Colonic mucosa (tissue), 4 donors: ENCODE measurements around the gene INPP4A. TPM values are rescaled to one million over a fixed set of nuclear protein-coding genes. Genes with fewer than 3 reads are reported as not detected.

Source experiments
- DNase-seq: peaks from one replicate; pipeline ENCODE4 v3.0.0-alpha.2; 2020
- H3K27ac ChIP-seq: fragments of 200-600 bp; one replicate; pipeline ENCODE4 v1.8.0; 2021
- H3K27me3 ChIP-seq: fragments of 200-600 bp; one replicate; pipeline ENCODE4 v1.8.0; 2021
- H3K36me3 ChIP-seq: fragments of 200-600 bp; one replicate; pipeline ENCODE4 v1.8.0; 2021
- H3K4me1 ChIP-seq: fragments of 200-600 bp; one replicate; pipeline ENCODE4 v1.8.0; 2021; ENCODE audit warnings: mild to moderate bottlenecking
- H3K4me3 ChIP-seq: fragments of 200-600 bp; one replicate; pipeline ENCODE4 v1.8.0; 2021
- H3K9ac ChIP-seq, 2 donors: one replicate each; pipeline ENCODE4 v1.7.0; 2013; ENCODE audit warnings: control low read depth in 2 of 2, low read depth in 2 of 2, low read length in 2 of 2
- H3K9me3 ChIP-seq: fragments of 200-600 bp; one replicate; pipeline ENCODE4 v1.8.0; 2021
- intact Hi-C: fragments of 100-400 bp; cut with DNase I; formaldehyde crosslinking; loops from one replicate; pipeline ENCODE4 v1.14.1; 2022
- total RNA-seq, 2 donors: library from RNA; stranded (reverse); fragmentation: NEBNext Ultra II Directional in 1 of 2; extraction: Animal tissue kit (Norgen Biotek cat#: 25700) in 1 of 2; gene quantifications; one replicate each; pipeline ENCODE4 v1.2.1, GENCODE V29; 2021
- TF ChIP-seq, protein P1 (sequence below): fragments of 200-600 bp; IDR thresholded peaks from one replicate; pipeline ENCODE4 v1.8.0; 2022; ENCODE audit warnings: antibody characterized with exemption, mild to moderate bottlenecking
- donor health status: healthy.
- donor health status: DM: no; HTN: no; CAD: no.
- donor health status: DM: no; HTN: no; CAD: no.

The INPP4A gene
- total RNA-seq, 2 donors from 2014 or later: 11.5 to 17.9 TPM

GRCh38 chr2:98448441-98449145 lies 3.9 kb downstream of the INPP4A start:
- H3K4me3 ChIP-seq: no peak overlapping the region
- H3K4me1 ChIP-seq: no peaks in the 10 kb centered on the region
- no peaks in the 10 kb centered on the region for H3K9me3 ChIP-seq
- intact Hi-C loops: loop anchor here (10.0 kb wide), 1 partner anchor 116 kb away; no protein-coding TSS in a partner anchor
- H3K27ac ChIP-seq: no peak overlapping the region
- H3K36me3 ChIP-seq: no peaks in the 10 kb centered on the region
- TF ChIP-seq, protein P1, sequence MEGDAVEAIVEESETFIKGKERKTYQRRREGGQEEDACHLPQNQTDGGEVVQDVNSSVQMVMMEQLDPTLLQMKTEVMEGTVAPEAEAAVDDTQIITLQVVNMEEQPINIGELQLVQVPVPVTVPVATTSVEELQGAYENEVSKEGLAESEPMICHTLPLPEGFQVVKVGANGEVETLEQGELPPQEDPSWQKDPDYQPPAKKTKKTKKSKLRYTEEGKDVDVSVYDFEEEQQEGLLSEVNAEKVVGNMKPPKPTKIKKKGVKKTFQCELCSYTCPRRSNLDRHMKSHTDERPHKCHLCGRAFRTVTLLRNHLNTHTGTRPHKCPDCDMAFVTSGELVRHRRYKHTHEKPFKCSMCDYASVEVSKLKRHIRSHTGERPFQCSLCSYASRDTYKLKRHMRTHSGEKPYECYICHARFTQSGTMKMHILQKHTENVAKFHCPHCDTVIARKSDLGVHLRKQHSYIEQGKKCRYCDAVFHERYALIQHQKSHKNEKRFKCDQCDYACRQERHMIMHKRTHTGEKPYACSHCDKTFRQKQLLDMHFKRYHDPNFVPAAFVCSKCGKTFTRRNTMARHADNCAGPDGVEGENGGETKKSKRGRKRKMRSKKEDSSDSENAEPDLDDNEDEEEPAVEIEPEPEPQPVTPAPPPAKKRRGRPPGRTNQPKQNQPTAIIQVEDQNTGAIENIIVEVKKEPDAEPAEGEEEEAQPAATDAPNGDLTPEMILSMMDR: no peak
- H3K9ac ChIP-seq: no peak overlapping the region
- DNase-seq: no peak
- no peaks in the 10 kb centered on the region for H3K27me3 ChIP-seq

DNA sequence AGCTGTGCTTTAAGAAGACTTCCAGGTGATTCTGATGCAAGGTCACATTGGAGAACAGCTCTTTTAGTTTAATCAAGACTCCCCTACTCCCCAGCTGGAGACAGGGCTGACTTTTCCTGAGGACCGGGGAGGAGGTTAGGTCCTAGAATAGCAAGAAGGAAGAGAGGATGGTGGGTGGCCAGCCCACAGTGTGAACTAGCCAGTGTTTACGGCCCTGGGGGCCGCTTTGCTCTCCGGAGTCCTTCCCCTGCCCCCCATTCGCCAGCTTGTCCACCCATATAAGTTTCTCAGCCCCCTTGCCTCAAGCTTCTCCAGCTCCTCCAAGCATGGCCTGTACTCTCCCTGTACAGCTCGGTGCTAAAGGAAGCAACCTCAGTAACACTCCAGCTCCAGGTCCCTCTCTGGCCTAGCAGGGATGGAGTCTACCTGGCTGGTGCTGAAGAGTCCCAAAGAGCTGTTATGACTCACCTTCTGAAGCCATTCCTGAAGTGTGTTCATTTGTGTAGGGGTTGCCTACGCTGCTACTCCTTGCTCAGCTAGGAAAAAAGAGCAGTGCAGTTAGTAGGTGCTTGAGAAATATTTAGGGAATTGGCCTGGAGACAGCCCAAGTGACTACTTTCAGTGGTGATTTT lies 7.9 kb downstream of the INPP4A start:
- no peaks in the 10 kb centered on the region for H3K36me3 ChIP-seq
- intact Hi-C loops: no loop called here
- no peak overlapping the region for H3K4me3 ChIP-seq
- no peak overlapping the region for H3K27ac ChIP-seq
- no peaks in the 10 kb centered on the region for H3K9me3 ChIP-seq
- H3K27me3 ChIP-seq: no peaks in the 10 kb centered on the region
- H3K9ac ChIP-seq: no peak overlapping the region
- TF ChIP-seq, protein P1: no peak
- no peaks in the 10 kb centered on the region for H3K4me1 ChIP-seq
- no peak for DNase-seq

DNA sequence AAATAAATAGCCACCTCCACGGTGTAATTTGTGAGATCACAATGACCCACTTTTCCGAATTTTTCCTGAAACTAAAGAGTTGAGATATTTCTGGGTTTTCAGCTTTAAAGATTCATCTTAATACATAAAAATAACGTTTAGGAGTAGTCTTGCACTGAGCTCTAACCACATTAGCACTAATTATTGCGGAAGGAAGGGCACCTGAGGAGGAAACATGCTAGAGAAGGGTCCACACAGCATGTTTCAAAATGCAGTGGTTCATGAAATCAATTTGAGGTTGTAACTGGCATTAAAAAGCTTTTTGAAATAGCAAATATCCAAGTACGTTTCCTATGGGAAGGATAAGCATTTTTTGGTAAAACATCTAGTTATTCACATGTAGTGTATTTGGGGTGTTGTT lies 8.4 kb downstream of the INPP4A start:
- H3K36me3 ChIP-seq: no peaks in the 10 kb centered on the region
- H3K27me3 ChIP-seq: no peaks in the 10 kb centered on the region
- no peak overlapping the region for H3K27ac ChIP-seq
- no peaks in the 10 kb centered on the region for H3K4me1 ChIP-seq
- H3K9ac ChIP-seq: no peak overlapping the region
- no peak for DNase-seq
- TF ChIP-seq, protein P1: no peak
- intact Hi-C loops: no loop called here
- no peak overlapping the region for H3K4me3 ChIP-seq
- no peaks in the 10 kb centered on the region for H3K9me3 ChIP-seq

GRCh38 chr2:98453531-98453930 lies 8.9 kb downstream of the INPP4A start:
- Histone ChIP-seq H3K27ac (no peak overlapping the region), H3K9me3 (no peaks in the 10 kb centered on the region), H3K4me3 (no peak overlapping the region), H3K27me3 (no peaks in the 10 kb centered on the region), H3K9ac (no peak overlapping the region), H3K4me1 (no peaks in the 10 kb centered on the region), H3K36me3 (no peaks in the 10 kb centered on the region)
- TF ChIP-seq, protein P1: no peak
- no peak for DNase-seq
- intact Hi-C loops: no loop called here

DNA sequence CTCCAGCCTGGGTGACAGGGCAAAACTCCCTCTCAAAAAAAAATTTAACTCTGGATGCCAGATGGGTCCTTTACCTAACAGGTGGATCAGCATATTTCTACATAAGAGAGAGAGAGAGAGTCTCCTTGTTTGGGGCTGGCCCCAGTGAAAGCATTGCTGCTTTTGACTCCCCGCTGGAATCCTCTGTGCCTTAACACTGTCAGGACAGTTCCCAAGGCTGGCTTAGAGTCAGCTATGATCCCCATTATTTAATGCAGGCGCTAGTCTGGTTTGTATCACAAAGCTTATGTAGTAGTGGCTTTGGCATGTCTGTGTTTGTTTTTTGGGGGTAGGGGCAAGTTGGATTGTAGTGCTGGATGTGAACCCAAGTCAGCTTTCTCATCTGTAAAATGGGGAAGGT lies 9.4 kb downstream of the INPP4A start:
- Histone ChIP-seq H3K27me3 (no peaks in the 10 kb centered on the region), H3K9me3 (no peaks in the 10 kb centered on the region), H3K4me3 (no peak overlapping the region), H3K27ac (peak overlapping the region; percentile 54), H3K36me3 (no peaks in the 10 kb centered on the region), H3K9ac (no peak overlapping the region), H3K4me1 (no peaks in the 10 kb centered on the region)
- no peak for DNase-seq
- intact Hi-C loops: no loop called here
- TF ChIP-seq, protein P1: no peak
